CD4-positive, alpha-beta T cell treated with Interferon gamma for 1 hour (primary cell): ENCODE data around the gene SPATA31A6.
"Not testable (repeated sequence)": the region's sequence is repeated elsewhere in the genome, so short reads cannot be mapped to it uniquely, and the experiment has no call there.

Source experiments
- DNase-seq: peaks from one replicate; pipeline ENCODE4 v3.0.0-alpha.2; 2020

Gene SPATA31A6

GRCh38 chr9:42183359-42183758 lies at the start of gene SPATA31A6:
Gene SPATA31A6, plus strand, starts transcription at chr9:42183659. Its CDS starts 29 bp downstream, at chr9:42183688.
- not testable (repeated sequence) for DNase-seq

- DNase-seq = not testable (repeated sequence)
These were observed 23.2 kb upstream of the SPATA31A6 start for GRCh38 chr9:42160299-42160698.

DNA sequence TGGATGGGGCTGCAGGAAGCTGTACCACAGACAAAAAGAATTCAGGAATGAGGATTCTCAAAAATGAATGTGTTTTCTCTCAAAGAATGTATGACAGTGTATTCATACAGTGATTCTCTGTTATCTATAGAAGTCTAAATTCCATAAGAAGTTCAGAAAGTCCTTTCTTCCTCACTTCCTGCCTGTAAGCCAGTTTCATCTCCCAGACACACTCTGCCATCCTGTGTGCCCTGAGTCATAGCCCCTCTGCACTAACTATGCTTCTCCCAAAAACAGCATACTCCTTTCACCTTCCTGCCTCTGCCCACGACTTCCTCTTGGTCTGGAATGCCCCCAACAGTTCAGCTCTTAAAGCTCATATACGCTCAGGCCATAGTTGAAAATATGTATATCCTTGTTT lies 36.4 kb downstream of the SPATA31A6 start:
- not testable (repeated sequence) for DNase-seq

DNA sequence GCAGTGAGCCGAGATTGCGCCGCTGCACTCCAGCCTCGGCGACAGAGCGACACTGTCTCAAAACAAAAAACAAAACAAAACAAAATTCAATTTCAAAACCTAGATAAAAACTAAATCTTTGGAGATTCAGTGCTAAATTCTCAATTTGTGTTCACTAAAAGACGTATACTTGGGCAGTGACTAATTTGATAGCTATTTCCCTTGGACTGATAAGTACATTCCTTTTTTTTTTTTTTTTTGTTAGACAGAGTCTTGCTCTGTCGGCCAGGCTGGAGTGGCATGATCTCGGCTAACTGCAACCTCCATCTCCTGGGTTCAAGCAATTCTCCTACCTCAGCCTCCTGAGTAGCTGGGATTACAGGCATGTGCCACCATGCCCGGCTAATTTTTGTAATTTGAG lies 39.8 kb downstream of the SPATA31A6 start:
- DNase-seq = not testable (repeated sequence)

GRCh38 chr9:42233031-42233430 lies 49.6 kb downstream of the SPATA31A6 start:
- DNase-seq = not testable (repeated sequence)

DNA sequence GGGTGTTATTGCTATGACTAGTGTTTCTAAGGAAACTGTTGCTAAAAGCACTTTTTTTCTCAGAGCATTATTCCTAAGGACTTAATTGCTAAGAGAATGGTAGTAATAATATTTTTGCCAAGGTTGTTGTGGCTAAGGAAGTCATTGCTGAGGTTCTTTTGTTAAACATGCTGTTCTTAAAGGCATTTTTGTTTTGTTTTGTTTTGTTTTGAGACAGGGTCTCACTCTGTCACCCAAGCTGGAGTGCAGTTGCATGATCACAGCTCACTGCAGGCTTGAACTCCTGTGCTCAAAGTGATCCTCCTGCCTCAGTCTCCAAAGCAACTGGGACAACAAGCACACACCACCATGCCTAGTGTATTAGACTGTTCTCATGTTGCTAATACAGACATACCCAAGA lies 51.2 kb downstream of the SPATA31A6 start:
- DNase-seq = not testable (repeated sequence)

- not testable (repeated sequence) for DNase-seq
These were observed 52.0 kb downstream of the SPATA31A6 start for GRCh38 chr9:42235352-42235991.

GRCh38 chr9:42236097-42236496 lies 52.6 kb downstream of the SPATA31A6 start:
- DNase-seq = not testable (repeated sequence)

- not testable (repeated sequence) for DNase-seq
These were observed 53.9 kb downstream of the SPATA31A6 start for GRCh38 chr9:42237381-42237780.

GRCh38 chr9:42238862-42239261 lies 55.4 kb downstream of the SPATA31A6 start:
- not testable (repeated sequence) for DNase-seq
